HG03196 (cell line): Measurements from ENCODE around the gene KRT35.

Experiments
- ATAC-seq: cut with Tn5 transposase; IDR thresholded peaks from one replicate; pipeline ENCODE4 v1.9.1; 2021; ENCODE audit not compliant: unreplicated experiment

KRT35 gene

DNA sequence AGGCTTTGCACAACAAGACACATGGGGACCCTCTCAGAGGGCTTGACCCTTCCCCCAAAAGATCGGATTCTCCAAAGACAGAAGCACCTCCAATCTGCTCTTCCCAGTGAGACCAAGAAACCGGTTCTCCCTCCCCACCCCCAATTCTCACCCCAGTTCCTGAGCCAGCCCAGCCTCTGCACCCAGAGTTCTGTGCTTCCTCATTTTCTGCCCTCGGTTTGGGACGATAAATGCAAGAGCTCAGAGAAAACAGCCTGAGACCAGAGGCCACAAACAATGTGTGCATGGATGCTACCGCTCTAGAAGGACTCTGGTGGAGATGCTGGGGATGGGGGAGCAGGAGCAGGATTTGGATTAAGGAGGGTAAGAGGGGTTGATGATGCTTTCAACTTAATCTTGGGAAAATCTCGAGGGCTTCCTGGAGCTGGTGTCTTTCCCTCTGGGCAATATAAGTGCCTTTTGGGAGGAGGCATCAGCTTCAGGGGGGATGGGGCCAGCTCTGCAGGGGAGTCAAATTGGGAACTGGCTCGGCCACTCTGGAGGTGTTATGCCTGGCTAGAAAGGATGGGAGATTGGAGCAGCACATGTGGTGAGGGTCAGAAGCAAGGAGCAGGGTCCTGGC lies 31.7 kb upstream of the KRT35 start:
- ATAC-seq, result no peak

DNA sequence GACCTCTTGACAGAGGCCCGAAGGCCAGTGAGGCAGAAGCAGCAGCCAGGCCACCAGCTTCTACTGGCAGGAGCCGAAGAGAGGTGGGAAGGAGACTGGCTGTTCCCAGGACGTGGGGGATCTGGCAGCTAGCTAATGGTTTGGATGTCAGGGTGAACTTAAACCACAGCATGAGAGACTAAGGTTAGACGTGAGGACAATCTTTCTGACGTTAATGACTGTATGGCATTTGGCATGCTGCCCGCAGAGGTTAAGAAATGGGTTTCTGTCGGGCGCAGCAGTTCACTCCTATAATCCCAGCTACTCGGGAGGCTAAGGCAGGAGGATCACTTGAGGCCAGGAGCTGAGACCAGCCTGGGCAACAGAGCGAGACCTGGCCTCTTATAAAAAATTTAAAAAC lies 30.8 kb upstream of the KRT35 start:
- ATAC-seq, result no peak

- ATAC-seq, result no peak
Observed at GRCh38 chr17:41511116-41511515, 30.2 kb upstream of the KRT35 start.

DNA sequence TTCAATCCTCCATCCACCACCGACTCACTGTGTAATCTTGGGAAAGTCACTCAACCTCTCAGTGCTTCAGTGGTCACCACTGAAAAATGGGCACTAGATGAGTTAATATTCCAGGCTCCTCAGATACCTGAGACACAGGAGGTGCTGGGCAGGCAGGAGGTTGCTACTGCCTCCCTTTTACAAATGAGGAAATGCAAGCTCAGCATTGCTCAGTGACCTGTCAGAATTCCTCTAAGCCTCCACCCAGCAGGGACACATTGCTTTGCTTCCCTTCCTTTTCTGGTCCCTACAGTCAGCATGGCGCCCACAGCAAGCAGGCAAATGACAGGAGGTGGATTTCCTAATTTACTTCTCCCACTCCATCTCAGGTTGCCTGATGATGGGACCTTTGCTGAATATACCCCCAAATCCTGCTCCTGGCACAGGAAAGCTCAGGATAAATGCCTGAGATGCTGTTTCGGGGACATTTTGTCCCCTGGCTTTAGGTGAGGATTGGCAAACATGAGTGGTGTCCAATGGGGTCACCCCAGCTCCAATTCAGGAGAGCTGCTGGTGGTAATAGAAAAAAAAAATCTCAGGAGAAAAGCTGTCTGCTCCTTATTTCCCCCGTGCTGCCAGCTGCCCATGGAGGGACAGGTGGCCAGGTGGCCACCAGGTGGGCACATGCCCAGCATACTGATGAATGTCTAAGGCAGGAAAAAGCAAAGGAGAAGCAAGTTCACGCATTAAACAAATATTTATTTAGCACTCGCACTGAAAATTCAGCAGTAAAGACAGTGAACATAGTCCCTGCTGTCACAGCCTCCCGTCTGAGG lies 29.5 kb upstream of the KRT35 start:
- no peak for ATAC-seq

DNA sequence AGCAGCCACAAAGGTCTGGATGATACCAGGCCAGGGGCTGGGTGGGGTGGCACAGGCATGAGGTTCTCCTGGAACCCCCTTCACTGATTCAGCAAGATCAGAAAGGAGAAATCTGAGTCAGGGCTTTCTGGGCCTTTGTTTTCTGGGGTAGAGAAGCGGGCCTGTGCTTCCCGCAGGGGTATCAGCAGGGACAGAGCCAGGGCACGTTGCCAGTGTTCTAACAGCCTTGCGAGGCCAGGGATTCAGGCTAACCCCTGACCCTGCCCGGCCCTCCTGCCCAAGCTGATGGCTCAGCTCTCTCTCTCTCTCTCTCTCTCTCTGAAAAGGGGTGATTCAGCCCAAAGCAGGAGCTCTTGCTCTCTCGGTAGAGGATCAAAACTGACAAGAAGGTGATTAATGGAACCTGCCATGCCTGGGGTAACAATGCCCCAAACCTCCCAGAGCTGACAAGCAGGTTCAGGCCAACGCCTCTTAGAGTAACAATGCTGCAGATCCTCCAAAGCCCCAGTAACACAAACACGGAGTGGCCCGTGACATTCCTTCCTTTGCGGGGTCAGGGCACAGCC lies 26.4 kb upstream of the KRT35 start:
- ATAC-seq, result no peak

DNA sequence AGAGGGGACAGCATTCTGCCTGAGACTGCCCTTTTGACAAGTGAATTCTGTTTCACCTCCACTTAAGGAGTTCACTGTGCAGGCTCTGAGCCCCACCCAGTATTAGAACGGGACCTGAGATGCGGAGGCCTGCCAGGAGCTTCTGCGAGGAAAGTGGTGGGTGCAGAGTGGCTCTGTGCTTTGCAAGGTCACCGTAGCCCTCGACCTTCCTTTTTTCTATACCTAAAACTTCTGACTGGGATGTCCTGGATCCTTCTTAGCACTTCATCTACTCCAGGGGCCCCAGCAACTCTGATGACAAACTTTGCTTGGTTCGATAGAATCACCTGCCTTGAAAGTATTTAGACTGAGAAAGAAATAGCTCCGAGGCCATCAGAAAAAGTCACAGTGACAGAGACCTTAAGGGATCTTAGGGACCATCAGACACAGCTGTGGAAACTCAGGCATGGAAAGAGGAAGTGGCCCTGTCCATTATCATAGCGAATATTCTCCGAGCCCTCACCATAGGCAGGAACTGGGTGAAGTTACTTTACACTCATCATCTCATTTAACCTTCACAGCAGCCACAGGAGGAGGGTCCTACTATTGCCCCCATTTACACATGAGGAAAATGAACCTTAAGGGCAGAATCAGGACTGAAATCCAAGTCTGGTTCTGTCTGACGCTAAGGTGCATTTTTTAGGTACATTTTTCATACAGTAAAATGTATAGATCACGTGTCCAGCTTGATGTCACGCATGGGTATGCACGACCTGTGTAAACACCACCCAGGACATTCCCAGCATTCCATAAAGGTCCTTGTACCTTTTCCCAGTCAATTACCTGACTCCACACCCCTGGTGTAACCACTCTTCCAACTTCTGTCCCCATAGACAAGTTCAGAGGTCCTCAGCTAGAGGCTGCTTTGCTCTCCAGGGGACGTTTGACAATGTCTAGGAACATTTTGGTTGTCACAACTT lies 25.1 kb upstream of the KRT35 start:
- no peak for ATAC-seq

GRCh38 chr17:41505007-41505808 lies 24.3 kb upstream of the KRT35 start, which contains the start of gene KRT13:
TSS of gene KRT13 (minus strand) at chr17:41505612. CDS start at chr17:41505550, 62 bp downstream.
- no peak for ATAC-seq

- no peak for ATAC-seq
Observed at GRCh38 chr17:41504246-41504977, 23.5 kb upstream of the KRT35 start.

DNA sequence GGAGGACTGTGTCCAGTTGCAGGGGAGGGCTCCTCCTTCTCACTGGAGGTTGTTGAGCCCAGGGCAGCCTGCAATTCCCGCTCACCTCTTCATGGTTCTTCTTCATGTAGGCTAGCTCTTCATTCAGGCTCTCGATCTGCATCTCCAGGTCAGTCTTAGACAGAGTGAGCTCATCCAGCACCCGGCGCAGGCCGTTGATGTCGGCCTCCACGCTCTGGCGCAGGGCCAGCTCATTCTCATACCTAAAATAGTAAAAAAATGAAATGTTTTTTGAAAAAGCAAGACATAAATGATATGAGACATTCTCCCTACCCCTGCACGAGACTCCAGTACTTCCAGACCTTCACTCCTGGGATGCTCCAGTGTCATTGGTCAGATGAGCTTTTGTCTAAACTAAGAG lies 22.3 kb upstream of the KRT35 start:
- ATAC-seq, result no peak

- no peak for ATAC-seq
Observed at GRCh38 chr17:41500131-41500911, 19.4 kb upstream of the KRT35 start.

- no peak for ATAC-seq
Observed at GRCh38 chr17:41499714-41500113, 18.8 kb upstream of the KRT35 start.

DNA sequence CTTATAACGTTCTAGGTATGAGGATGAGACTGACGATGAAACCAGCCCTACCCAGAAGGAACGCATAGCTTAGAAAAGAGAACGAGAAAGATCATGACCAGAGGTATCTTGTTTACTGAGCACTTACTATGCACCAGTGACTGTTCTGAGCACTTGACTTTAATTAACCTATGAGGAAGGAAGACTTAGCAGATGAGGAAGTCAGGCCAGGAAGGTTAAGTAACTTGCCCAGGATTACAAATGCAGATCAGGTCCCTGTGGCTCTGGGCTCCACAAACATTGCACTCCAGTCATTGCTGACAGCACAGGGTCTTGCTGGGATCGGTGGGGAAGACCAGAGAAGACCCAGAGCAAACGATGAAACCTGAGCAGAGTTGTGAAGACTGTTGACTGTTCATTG lies 17.3 kb upstream of the KRT35 start:
- no peak for ATAC-seq

DNA sequence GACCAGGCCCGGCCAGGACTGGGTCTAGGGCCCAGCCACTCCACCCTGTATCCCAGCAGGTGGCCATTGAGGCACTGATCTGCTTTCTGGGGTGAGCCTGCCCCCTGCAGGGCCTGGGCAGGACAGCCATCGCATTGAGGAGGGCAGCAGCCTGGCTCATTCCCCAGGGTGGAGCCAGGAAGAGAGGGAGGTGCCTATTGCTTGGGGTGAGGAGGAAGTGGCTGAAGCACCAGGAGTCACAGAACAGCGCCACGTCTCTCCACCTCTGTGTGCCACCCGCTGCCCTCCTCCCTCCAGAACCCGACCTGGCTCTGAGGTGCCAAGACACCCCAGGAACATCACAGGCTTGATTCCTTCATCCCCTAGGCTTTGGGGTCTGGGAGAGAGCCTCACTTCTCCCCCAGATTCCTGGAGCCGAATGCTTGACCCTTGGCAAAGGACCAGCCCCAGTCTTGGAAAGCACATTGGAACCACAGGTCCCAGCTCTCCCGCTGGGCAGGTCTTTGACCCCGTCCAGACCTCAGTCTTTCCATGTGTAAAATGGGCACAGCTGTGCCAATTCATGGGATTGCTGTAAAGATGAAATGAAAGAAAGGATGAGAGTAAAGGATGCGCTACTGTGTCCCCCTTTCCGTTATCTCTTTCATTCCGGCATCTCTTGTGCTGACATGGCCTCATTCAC lies 16.0 kb upstream of the KRT35 start:
- ATAC-seq, result no peak

GRCh38 chr17:41494524-41494923 lies 13.6 kb upstream of the KRT35 start:
- no peak for ATAC-seq

- ATAC-seq, result no peak
Observed at GRCh38 chr17:41492771-41493170, 11.8 kb upstream of the KRT35 start.

DNA sequence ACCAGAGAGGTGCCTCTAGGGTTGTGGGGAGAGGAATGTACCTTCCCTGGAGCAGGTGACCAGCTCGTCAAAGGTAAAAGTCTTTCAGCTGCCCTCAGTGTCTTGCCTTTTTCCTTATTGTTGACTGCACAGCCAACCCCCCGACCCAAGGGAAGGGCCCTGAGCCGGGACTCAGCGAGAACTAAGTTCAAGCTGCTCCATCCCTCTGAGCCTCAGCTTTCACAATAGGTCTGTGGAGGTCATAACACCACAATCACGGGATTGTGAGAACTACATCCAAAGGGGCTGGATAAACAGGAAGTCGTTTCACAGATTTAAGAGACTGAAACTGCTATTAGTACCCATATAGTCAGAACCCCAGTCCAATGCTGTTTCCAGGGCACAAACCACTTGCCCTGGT lies 11.4 kb upstream of the KRT35 start:
- no peak for ATAC-seq

- no peak for ATAC-seq
Observed at GRCh38 chr17:41491476-41491875, 10.5 kb upstream of the KRT35 start.
